GM23248 (cell line): ENCODE results near the gene KEL. TPM values are rescaled to one million over a fixed set of nuclear protein-coding genes. Genes with fewer than 3 reads are reported as not detected.

Source experiments
- DNase-seq: peaks from one replicate; pipeline ENCODE4 v3.0.0-alpha.2; 2015
- H2AFZ ChIP-seq: fragments of 200-600 bp; sonication (generic); 2 replicates; pipeline ENCODE4 v1.6.1; 2016; ENCODE audit warnings: antibody characterized with exemption
- H3F3A ChIP-seq: fragments of 200-600 bp; sonication (generic); 2 replicates; pipeline ENCODE4 v1.6.1; 2016; ENCODE audit warnings: mild to moderate bottlenecking, antibody characterized with exemption, mixed run types; ENCODE audit not compliant: insufficient read depth
- H3K27ac ChIP-seq: fragments of 200-600 bp; sonication (generic); 2 replicates; pipeline ENCODE4 v1.5.1; 2016; ENCODE audit warnings: mild to moderate bottlenecking
- H3K27me3 ChIP-seq: fragments of 200-600 bp; sonication (generic); replicated peaks from 2 replicates; pipeline ENCODE4 v1.6.1; 2016; ENCODE audit warnings: mild to moderate bottlenecking; ENCODE audit not compliant: insufficient read depth
- H3K36me3 ChIP-seq: fragments of 200-600 bp; sonication (generic); 2 replicates; pipeline ENCODE4 v1.6.1; 2016; ENCODE audit warnings: low read depth, mild to moderate bottlenecking
- H3K4me1 ChIP-seq: fragments of 200-600 bp; sonication (generic); 2 replicates; pipeline ENCODE4 v1.6.1; 2016; ENCODE audit warnings: mild to moderate bottlenecking; ENCODE audit not compliant: insufficient read depth
- H3K4me2 ChIP-seq: fragments of 200-600 bp; sonication (generic); one replicate; pipeline ENCODE4 v1.6.1; 2016; ENCODE audit warnings: mild to moderate bottlenecking; ENCODE audit not compliant: unreplicated experiment
- H3K4me3 ChIP-seq: fragments of 200-600 bp; sonication (generic); 2 replicates; pipeline ENCODE4 v1.5.1; 2016; ENCODE audit warnings: mild to moderate bottlenecking
- H3K79me2 ChIP-seq: fragments of 200-600 bp; sonication (generic); 2 replicates; pipeline ENCODE4 v1.6.1; 2016; ENCODE audit warnings: mild to moderate bottlenecking; ENCODE audit not compliant: insufficient read depth
- H3K9ac ChIP-seq: fragments of 200-600 bp; sonication (generic); 2 replicates; pipeline ENCODE4 v1.6.1; 2016; ENCODE audit warnings: mild to moderate bottlenecking
- H3K9me2 ChIP-seq: fragments of 200-600 bp; sonication (generic); 2 replicates; pipeline ENCODE4 v1.6.1; 2016; ENCODE audit warnings: mixed run types, mild to moderate bottlenecking, moderate library complexity; ENCODE audit not compliant: insufficient read depth
- H3K9me3 ChIP-seq: fragments of 200-600 bp; sonication (generic); one replicate; pipeline ENCODE4 v1.6.1; 2017; ENCODE audit warnings: low read depth
- H4K20me1 ChIP-seq: fragments of 200-600 bp; sonication (generic); 2 replicates; pipeline ENCODE4 v1.6.0; 2016; ENCODE audit not compliant: insufficient read depth
- EZH2 ChIP-seq: fragments of 200-600 bp; sonication (generic); IDR thresholded peaks from 2 replicates; pipeline ENCODE4 v1.6.1; 2018; ENCODE audit warnings: antibody characterized with exemption, mild to moderate bottlenecking; ENCODE audit not compliant: insufficient read depth, poor library complexity, severe bottlenecking
- EZH2phosphoT487 ChIP-seq: fragments of 200-600 bp; sonication (generic); IDR thresholded peaks from 2 replicates; pipeline ENCODE4 v1.6.1; 2018; ENCODE audit warnings: antibody characterized with exemption, moderate library complexity, mild to moderate bottlenecking, low read depth; ENCODE audit not compliant: insufficient read depth
- WGBS, 2 experiments: methylation state at CpG; one replicate each; pipeline ENCODE4 v1.1.6; 2015 to 2017; ENCODE audit warnings: low lambda C conversion rate in 2 of 2, low coverage in 1 of 2; ENCODE audit errors: missing lambda C conversion rate in 2 of 2; 5-methylcytosine and 5-hydroxymethylcytosine counted together
- in situ Hi-C: fragments of 300-500 bp; cut with MboI; formaldehyde crosslinking; loops from 2 replicates; pipeline ENCODE4 v1.15.0; 2020
- polyA plus RNA-seq: library from polyadenylated mRNA; unstranded; fragments of >200 nt; fragmentation: Nextera tagmentation; extraction: Ambion mirVana; gene quantifications from 2 replicates; pipeline ENCODE4 v1.2.1, GENCODE V29; 2016
- total RNA-seq: library from RNA; depleted of rRNA; stranded (reverse); fragments of >200 nt; shearing (Covaris generic); gene quantifications from 2 replicates; pipeline ENCODE4 v1.2.3, GENCODE V29; 2014

KEL gene
- total and polyA plus RNA-seq, 2 experiments from 2014 or later, result not detected

GRCh38 chr7:142945001-142945400 lies 17.2 kb downstream of the KEL start:
- no peak overlapping the region for H3K4me3 ChIP-seq
- no peaks in the 10 kb centered on the region for H4K20me1 ChIP-seq
- H3K9me2 ChIP-seq, result no peaks in the 10 kb centered on the region
- no peak for DNase-seq
- H2AFZ ChIP-seq, result no peak overlapping the region
- no peaks in the 10 kb centered on the region for H3K4me1 ChIP-seq
- no peaks in the 10 kb centered on the region for H3K36me3 ChIP-seq
- no peak overlapping the region for H3K9ac ChIP-seq
- H3K27me3 ChIP-seq, result 0 out of 2 replicates have a peak, but pooled peaks cover 10% of the 10 kb centered on the region
- no peak overlapping the region for H3K27ac ChIP-seq
- in situ Hi-C loops, result no loop called here
- no peaks in the 10 kb centered on the region for H3K9me3 ChIP-seq
- H3K4me2 ChIP-seq, result no peak overlapping the region
- no peaks in the 10 kb centered on the region for H3K79me2 ChIP-seq
- H3F3A ChIP-seq, result no peaks in the 10 kb centered on the region
- TF ChIP-seq EZH2, result no peak
- no peak for TF ChIP-seq EZH2phosphoT487
- WGBS, 2 experiments, result 5 to 6% methylated on average over 3 of the region's 3 CpGs

GRCh38 chr7:142943706-142944268 lies 18.4 kb downstream of the KEL start:
- Histone ChIP-seq H3K9ac (no peak overlapping the region), H3K9me3 (no peaks in the 10 kb centered on the region), H3K4me2 (no peak overlapping the region), H3K4me3 (no peak overlapping the region), H3F3A (no peaks in the 10 kb centered on the region), H3K9me2 (no peaks in the 10 kb centered on the region), H2AFZ (no peak overlapping the region), H4K20me1 (no peaks in the 10 kb centered on the region), H3K4me1 (no peaks in the 10 kb centered on the region), H3K27me3 (0 out of 2 replicates have a peak, but pooled peaks cover 10% of the 10 kb centered on the region), H3K27ac (no peak overlapping the region), H3K36me3 (no peaks in the 10 kb centered on the region), H3K79me2 (no peaks in the 10 kb centered on the region)
- TF ChIP-seq EZH2phosphoT487, result no peak
- no peak for TF ChIP-seq EZH2
- DNase-seq, result no peak
- in situ Hi-C loops, result no loop called here
- whole genome bisulfite sequencing, 2 experiments, result 2 to 12% methylated on average over 7 of the region's 7 CpGs

GRCh38 chr7:142942746-142943145 lies 19.4 kb downstream of the KEL start:
- H3K27ac ChIP-seq, result no peak overlapping the region
- no peak for TF ChIP-seq EZH2
- no peak for TF ChIP-seq EZH2phosphoT487
- in situ Hi-C loops, result no loop called here
- H3K9ac ChIP-seq, result no peak overlapping the region
- no peaks in the 10 kb centered on the region for H4K20me1 ChIP-seq
- no peaks in the 10 kb centered on the region for H3K9me2 ChIP-seq
- no peak overlapping the region for H3K4me2 ChIP-seq
- H3F3A ChIP-seq, result no peaks in the 10 kb centered on the region
- no peak overlapping the region for H3K4me3 ChIP-seq
- 46 to 48% methylated on average over 6 of the region's 6 CpGs for WGBS, 2 experiments
- H3K4me1 ChIP-seq, result no peaks in the 10 kb centered on the region
- DNase-seq, result no peak
- H2AFZ ChIP-seq, result no peak overlapping the region
- H3K9me3 ChIP-seq, result no peaks in the 10 kb centered on the region
- no peaks in the 10 kb centered on the region for H3K79me2 ChIP-seq
- 0 out of 2 replicates have a peak, but pooled peaks cover 10% of the 10 kb centered on the region for H3K27me3 ChIP-seq
- no peaks in the 10 kb centered on the region for H3K36me3 ChIP-seq

GRCh38 chr7:142941541-142941940 lies 20.6 kb downstream of the KEL start:
- Histone ChIP-seq H3K27me3 (peaks cover 10% of the 10 kb centered on the region; the same call in 1 of the 2 replicates), H2AFZ (no peak overlapping the region), H3F3A (no peaks in the 10 kb centered on the region), H3K9me3 (no peaks in the 10 kb centered on the region), H3K4me1 (no peaks in the 10 kb centered on the region), H3K4me3 (no peak overlapping the region), H3K9ac (no peak overlapping the region), H3K36me3 (no peaks in the 10 kb centered on the region), H4K20me1 (no peaks in the 10 kb centered on the region), H3K4me2 (no peak overlapping the region), H3K9me2 (no peaks in the 10 kb centered on the region), H3K27ac (no peak overlapping the region), H3K79me2 (no peaks in the 10 kb centered on the region)
- 37 to 41% methylated on average over 7 of the region's 7 CpGs for WGBS, 2 experiments
- in situ Hi-C loops, result no loop called here
- TF ChIP-seq EZH2phosphoT487 (no peak), EZH2 (no peak)
- DNase-seq, result no peak
